Lung (tissue), 16 donors: ENCODE data around the gene ADAMTSL5. TPM values are rescaled to one million over a fixed set of nuclear protein-coding genes. Genes with fewer than 3 reads are reported as not detected.

Source experiments
- ATAC-seq: fragments of 200-7000 bp; cut with Tn5 transposase; one replicate; pipeline ENCODE4 v1.9.1; 2020; ENCODE audit warnings: moderate number of reproducible peaks; ENCODE audit not compliant: insufficient read depth, low FRiP score
- DNase-seq, 3 donors: peaks; one replicate each; pipeline ENCODE4 v3.0.0-alpha.2; 2013 to 2017
- H3K27ac ChIP-seq, 2 donors: one replicate each; pipeline ENCODE4 v1.5.1; 2013; ENCODE audit warnings: mild to moderate bottlenecking in 2 of 2, moderate library complexity in 2 of 2, control low read depth in 1 of 2, inconsistent platforms in 1 of 2, low read depth in 1 of 2, low read length in 1 of 2
- H3K27me3 ChIP-seq, 3 donors: one replicate each; pipeline ENCODE4 v1.5.1; 2013; ENCODE audit warnings: low read length in 2 of 3; ENCODE audit not compliant: control insufficient read depth in 3 of 3, insufficient read depth in 3 of 3
- H3K36me3 ChIP-seq, 4 donors: one replicate each; pipeline ENCODE4 v1.5.1; 2013; ENCODE audit warnings: low read length in 4 of 4, mild to moderate bottlenecking in 1 of 4, moderate library complexity in 1 of 4; ENCODE audit not compliant: control insufficient read depth in 4 of 4, insufficient read depth in 4 of 4
- H3K4me1 ChIP-seq, 5 donors: one replicate each; pipeline ENCODE4 v1.5.1; 2013; ENCODE audit warnings: low read length in 5 of 5, mild to moderate bottlenecking in 2 of 5, moderate library complexity in 1 of 5; ENCODE audit not compliant: control insufficient read depth in 5 of 5, insufficient read depth in 5 of 5
- H3K4me3 ChIP-seq: one replicate; pipeline ENCODE4 v1.5.1; 2013; ENCODE audit warnings: mild to moderate bottlenecking, control low read depth, moderate library complexity
- H3K9ac ChIP-seq, 2 donors: one replicate each; pipeline ENCODE4 v1.5.1; 2013; ENCODE audit warnings: low read length in 2 of 2, control low read depth in 1 of 2; ENCODE audit not compliant: insufficient read depth in 1 of 2
- H3K9me3 ChIP-seq, 4 donors: one replicate each; pipeline ENCODE4 v1.5.1; 2013; ENCODE audit warnings: low read length in 3 of 4, mild to moderate bottlenecking in 1 of 4, moderate library complexity in 1 of 4; ENCODE audit not compliant: control insufficient read depth in 4 of 4, insufficient read depth in 3 of 4
- whole genome bisulfite sequencing, 2 donors: extraction: QIAGEN DNeasy Blood & Tissue Kit; methylation state at CpG; one replicate each; pipeline ENCODE4 v1.1.7; 2013; 5-methylcytosine and 5-hydroxymethylcytosine counted together
- long read RNA-seq, 5 donors: transcript quantifications; one replicate each; lab custom pipeline, GENCODE V29; 2026
- polyA plus RNA-seq, 2 donors: library from polyadenylated mRNA; stranded (reverse); fragments of 200-250 nt; gene quantifications; one replicate each; pipeline ENCODE4 v1.2.1, GENCODE V29; 2013
- total RNA-seq, 2 donors: library from RNA; depleted of rRNA in 1 of 2; stranded (reverse); fragments of >200 nt in 1 of 2; gene quantifications; one replicate each; pipeline ENCODE4 v1.2.1, GENCODE V29; 2014 to 2021
- TF ChIP-seq, protein P1 (sequence below): IDR thresholded peaks from 2 replicates; pipeline ENCODE4 v1.5.1; 2012; ENCODE audit warnings: mild to moderate bottlenecking; ENCODE audit errors: control extremely low read depth, extremely low read depth
- donor health status: control.
- donor health status: control.
- donor health status: Bipolar disorder and iron deficiency.
- donor health status: healthy.
- donor health status: DM: yes; HTN: yes; CAD: no.

Gene ADAMTSL5
- 1 to 10 TPM in 1 of 2 donors, under 1 TPM in 1; 0.97 to 2.8 TPM for total RNA-seq
- 1 to 10 TPM; 1.4 to 1.5 TPM for polyA plus RNA-seq
- long read RNA-seq, donor 1, result 0 reads
- long read RNA-seq, donor 2, result 0 reads
- long read RNA-seq, donor 3, result 0 reads
- long read RNA-seq, donor 4, result 0 reads
- long read RNA-seq, donor 5, result 0 reads

DNA sequence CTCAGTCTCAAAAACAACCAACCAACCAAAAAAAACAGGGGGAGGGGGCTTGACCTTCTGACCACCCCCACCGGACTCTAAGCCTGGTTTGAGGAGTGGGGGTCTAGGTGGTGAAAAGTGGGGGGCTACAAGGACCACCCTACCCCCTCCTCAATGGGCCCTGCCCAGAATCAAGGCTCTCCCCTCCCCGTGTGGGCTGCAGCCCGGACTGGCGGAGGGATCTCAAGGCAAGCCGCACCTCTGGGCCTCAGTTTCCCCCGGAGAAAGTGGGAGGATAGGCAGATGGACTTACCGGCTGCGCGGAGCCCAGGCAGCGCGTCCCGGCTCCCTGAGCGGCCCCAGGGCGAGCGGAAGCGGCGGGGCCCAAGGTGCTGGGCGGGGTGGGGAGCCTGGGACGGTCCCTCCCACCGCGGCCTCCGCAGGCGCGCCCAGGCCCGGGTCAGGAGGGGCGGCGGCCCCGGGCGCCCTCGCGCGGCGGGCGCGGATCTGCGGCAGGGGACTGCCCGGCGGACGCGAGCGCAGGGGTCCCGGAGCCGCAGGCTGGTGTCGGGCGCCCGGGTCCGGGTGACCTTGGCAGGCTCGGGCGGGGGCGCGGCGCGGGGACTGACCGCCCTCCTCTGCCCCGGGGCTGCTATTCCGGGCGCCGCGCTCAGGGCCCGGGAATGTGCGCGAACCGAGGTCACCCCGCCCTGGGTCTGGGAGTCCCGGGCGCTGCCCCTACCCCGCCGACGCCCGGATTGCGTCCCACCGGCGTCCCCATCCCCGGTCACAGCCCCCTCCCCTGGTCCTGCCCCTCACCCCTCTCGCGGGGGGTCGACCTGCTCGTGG lies at the start of gene ADAMTSL5:
Gene ADAMTSL5 (minus strand): TSS at position 349 of the 828 bp plus-strand sequence. CDS start 2,076 bp downstream, outside the sequence.
- peaks cover 0 to 44% (median 21%) of the 10 kb centered on the region in 3 donors for H3K27me3 ChIP-seq
- DNase-seq (no peak), ATAC-seq (peak; percentile 46)
- peaks cover 0 to 7% (median 0%) of the 10 kb centered on the region in 4 donors for H3K9me3 ChIP-seq
- H3K9ac ChIP-seq, result no peak within 1 kb of the TSS
- peak within 1 kb of the TSS in 1 of 2 donors; percentile 96 for H3K27ac ChIP-seq
- H3K36me3 ChIP-seq, result no peaks in the 10 kb centered on the region
- H3K4me3 ChIP-seq, result no peak within 1 kb of the TSS
- H3K4me1 ChIP-seq, result peaks cover 0 to 1% (median 0%) of the 10 kb centered on the region in 5 donors
- TF ChIP-seq, protein P1, sequence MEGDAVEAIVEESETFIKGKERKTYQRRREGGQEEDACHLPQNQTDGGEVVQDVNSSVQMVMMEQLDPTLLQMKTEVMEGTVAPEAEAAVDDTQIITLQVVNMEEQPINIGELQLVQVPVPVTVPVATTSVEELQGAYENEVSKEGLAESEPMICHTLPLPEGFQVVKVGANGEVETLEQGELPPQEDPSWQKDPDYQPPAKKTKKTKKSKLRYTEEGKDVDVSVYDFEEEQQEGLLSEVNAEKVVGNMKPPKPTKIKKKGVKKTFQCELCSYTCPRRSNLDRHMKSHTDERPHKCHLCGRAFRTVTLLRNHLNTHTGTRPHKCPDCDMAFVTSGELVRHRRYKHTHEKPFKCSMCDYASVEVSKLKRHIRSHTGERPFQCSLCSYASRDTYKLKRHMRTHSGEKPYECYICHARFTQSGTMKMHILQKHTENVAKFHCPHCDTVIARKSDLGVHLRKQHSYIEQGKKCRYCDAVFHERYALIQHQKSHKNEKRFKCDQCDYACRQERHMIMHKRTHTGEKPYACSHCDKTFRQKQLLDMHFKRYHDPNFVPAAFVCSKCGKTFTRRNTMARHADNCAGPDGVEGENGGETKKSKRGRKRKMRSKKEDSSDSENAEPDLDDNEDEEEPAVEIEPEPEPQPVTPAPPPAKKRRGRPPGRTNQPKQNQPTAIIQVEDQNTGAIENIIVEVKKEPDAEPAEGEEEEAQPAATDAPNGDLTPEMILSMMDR, result no peak
- 3 to 6% methylated on average over 51 to 78 of the region's 78 CpGs for WGBS, 2 donors

GRCh38 chr19:1561236-1561842 lies 48.5 kb upstream of the ADAMTSL5 start:
- Histone ChIP-seq H3K4me3 (no peak overlapping the region), H3K36me3 (peaks cover 0 to 9% (median 5%) of the 10 kb centered on the region in 4 donors), H3K27me3 (no peaks in the 10 kb centered on the region), H3K4me1 (peaks cover 0 to 9% (median 0%) of the 10 kb centered on the region in 5 donors), H3K27ac (no peak overlapping the region), H3K9ac (no peak overlapping the region), H3K9me3 (no peaks in the 10 kb centered on the region)
- TF ChIP-seq, protein P1, result no peak
- DNase-seq, result no peak
- WGBS, 2 donors, result 92% methylated on average over 17 of the region's 17 CpGs
- ATAC-seq, result no peak

- DNase-seq, result no peak
- Histone ChIP-seq H3K27me3 (no peaks in the 10 kb centered on the region), H3K36me3 (peaks cover 0 to 8% (median 6%) of the 10 kb centered on the region in 4 donors), H3K27ac (no peak overlapping the region), H3K4me1 (peaks cover 0 to under 1% (median 0%) of the 10 kb centered on the region in 5 donors), H3K4me3 (no peak overlapping the region), H3K9ac (no peak overlapping the region), H3K9me3 (no peaks in the 10 kb centered on the region)
- 47 to 61% methylated on average over 25 of the region's 25 CpGs for WGBS, 2 donors
- no peak for ATAC-seq
- TF ChIP-seq, protein P1, result no peak
Observed at GRCh38 chr19:1560286-1560882, 47.6 kb upstream of the ADAMTSL5 start.
